Hematopoietic multipotent progenitor cell treated with erythropoietin and hydrocortisone succinate and interleukin-3 and kit ligand, for 15 days (in vitro differentiated cells): Measurements from ENCODE around the gene CHRNA4.
A peak's percentile ranks its signal among the peaks of the same experiment; 100 is the strongest.
"Not testable (repeated sequence)": the region's sequence is repeated elsewhere in the genome, so short reads cannot be mapped to it uniquely, and the experiment has no call there.

Experiments used
- DNase-seq: peaks from one replicate; pipeline ENCODE4 v3.0.0-alpha.2; 2015; ENCODE audit warnings: low spot score

CHRNA4 gene

DNA sequence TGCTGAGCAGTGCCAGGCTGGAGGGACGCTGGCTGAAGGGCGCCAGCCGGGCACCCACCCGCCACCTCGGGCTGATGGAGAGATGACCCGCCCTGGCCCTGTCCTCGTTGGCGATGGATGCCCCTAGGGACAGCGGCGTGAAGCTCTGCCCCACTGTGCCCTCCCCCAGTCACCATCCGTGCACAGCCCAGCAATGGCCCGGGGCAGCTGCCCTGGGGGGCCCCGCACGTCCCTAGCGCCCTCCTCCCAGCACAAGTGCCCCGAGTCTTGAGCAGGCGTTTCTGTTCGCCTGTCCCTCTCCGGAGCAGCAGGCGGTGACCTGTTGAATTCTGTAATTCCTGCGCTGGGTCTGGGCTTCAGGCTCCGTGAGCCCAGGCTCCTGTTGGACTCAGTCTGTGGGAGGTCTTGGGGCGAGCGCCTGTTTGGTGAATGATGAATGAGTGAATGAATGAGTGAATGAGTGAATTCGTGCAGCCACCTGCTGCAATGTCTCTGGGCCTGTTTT is 36.8 kb upstream of the CHRNA4 start:
- DNase-seq = no peak

GRCh38 chr20:63397155-63397843 is 36.1 kb upstream of the CHRNA4 start:
- DNase-seq = no peak

- DNase-seq = no peak
Observed at GRCh38 chr20:63396300-63396699, 35.2 kb upstream of the CHRNA4 start.

GRCh38 chr20:63395723-63396122 is 34.6 kb upstream of the CHRNA4 start:
- no peak for DNase-seq

DNA sequence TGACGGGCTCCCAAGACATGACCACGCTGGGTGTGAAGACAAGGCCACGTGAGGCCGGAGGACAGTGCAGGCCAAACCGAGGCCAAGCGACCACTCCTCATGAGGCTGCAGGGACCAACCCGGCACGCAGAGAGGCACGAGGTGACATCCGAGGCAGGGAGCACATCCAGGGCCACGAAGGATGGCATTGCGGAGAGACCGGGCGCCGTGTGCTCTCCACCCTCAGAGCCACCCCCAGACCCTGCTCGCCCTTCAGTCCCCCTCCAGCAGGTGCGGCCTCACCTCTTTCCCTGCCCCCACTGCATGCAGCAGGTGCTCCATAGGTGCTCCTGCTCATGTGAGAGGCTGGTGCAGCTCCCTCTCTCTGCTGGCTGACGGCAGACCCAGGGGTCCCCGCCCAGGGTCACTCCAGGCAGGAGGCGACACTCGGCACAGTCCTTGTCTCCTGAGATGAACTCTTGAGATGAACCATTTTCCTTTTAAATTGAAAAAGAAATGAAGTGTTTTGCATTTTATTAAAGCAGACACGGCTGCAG is 33.8 kb upstream of the CHRNA4 start:
- no peak for DNase-seq

DNA sequence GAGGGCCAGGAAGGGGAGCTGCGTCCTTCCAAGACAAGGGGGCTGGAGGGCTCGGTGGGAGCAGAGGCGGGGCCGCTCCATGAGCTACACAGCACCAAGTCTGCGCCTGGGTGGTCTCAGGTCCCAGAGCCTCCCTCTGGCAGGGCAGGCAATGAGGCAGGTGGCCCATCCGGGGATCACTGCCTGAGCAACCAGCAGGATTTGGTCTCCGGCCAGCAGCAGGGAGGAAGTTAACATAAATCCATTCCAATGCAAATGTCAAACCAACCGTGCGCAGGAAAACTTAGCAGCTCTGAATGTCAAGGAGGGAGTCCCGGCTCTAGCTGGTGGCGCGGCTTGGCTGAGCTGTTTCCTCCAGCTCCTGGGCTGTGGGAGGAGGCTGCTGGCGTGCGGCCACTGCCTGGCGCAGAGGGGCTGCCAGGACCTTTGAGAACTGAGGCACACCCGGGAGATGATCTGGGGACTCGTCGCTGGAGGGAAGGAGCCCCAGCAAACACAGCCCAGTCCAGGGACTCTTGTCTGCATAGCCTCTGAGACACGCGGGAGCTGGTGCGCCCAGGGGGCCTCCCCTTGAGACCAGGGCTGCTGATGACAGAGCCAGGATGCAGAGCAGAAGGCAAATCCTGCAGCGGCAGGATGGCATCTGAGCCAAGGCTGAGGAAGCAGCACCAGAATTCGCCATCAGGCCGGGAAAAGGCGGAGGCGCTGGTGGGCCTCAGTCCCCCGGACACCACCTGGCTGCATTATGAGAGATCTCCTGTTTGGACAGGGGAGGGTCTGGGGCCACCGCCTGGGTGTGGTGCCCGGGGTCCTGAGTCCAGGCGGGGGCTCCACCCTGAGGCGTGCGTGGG is 33.1 kb upstream of the CHRNA4 start:
- no peak for DNase-seq

- DNase-seq = no peak
Observed at GRCh38 chr20:63393566-63393965, 32.4 kb upstream of the CHRNA4 start.

- DNase-seq = no peak
Observed at GRCh38 chr20:63392465-63393365, 31.6 kb upstream of the CHRNA4 start.

DNA sequence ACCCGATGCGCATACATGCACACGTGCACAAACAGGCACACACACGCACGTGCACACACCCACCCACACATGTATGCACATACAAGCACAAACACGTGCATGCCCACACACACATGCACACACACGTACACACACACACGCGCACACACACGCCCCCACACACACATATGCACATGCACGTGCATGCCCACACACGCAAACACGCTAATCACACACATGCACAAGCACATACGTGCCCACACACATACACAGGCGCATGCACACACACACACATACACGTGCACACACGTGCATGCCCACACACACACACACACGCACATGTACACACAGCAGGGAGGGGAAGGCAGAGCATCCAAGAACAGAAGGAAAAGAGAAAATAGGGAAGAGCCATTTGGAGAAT is 26.8 kb upstream of the CHRNA4 start:
- DNase-seq = no peak

GRCh38 chr20:63387393-63387792 is 26.2 kb upstream of the CHRNA4 start:
- DNase-seq = no peak

DNA sequence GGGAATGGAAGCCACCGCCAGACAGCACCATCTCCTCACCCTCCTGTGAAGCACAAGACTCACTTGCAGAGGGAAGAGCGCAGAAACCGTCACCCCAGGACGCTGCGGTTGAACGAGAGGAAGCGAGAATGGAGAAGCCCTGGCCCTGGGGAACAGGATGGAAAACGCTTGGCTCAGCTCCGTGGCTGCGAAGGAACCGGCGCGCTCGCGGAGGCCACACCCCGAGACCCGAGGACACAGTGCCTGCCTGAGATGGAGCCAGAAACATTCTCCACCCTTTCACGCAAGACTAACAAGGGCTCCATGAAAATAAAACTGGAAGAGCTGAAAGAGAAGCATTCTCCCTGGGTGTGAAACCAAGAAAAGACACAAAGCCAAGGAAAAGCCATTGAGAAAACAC is 25.3 kb upstream of the CHRNA4 start:
- DNase-seq = no peak

DNA sequence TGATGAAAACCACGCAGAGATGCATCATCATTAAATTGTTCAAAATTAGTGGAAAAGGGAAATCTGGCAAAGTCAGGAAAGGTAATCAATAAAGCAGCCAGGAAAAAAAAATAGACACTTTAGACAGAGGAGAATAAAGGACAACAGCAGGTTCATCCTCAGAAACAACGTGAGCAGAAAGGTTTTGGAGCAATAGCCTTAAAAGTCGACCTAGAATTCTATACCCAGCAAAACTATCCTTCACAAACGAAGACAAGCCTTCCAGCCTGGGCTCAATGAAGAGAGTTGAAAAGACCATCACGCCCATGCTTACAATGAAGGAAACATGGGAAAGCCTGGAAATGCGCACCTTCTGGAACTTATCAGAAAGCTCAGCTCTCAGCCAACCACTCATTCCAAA is 24.7 kb upstream of the CHRNA4 start:
- DNase-seq = no peak

GRCh38 chr20:63384336-63384735 is 23.2 kb upstream of the CHRNA4 start:
- DNase-seq = no peak

- no peak for DNase-seq
Observed at GRCh38 chr20:63383556-63383955, 22.4 kb upstream of the CHRNA4 start.

DNA sequence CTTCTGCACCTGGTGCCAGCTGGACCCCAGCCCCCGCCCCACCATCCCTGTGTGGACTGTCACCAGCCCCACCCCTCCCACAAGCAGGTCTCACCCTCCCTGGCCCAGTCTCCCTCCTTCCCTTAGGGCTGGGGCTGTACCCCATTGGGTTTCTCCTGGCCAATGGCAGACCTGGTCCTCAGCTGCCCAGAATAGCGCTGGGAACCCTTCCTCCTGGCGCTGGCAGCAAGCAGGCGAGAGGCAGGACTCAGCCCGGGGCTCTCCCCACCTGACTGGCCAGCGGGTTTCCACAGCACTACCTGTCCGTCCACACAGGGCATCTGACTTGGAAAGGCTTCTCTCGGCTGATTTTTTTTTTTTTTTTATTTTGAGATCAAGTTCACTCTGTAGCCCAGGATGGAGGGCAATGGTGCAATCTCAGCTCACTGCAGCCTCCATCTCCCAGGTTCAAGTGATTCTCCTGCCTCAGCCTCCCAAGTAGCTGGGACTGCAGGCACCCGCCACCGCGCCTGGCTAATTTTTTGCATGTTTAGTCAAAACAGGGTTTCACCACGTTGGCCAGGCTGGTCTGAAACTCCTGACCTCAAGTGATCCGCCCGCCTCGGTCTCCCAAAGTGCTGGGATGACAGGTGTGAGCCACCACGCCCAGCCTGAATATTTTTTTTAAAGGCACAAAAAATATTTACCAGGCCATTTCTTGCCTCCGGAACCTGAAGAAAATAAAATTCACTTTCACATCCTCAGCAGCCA is 21.6 kb upstream of the CHRNA4 start:
- no peak for DNase-seq

- DNase-seq = peak; percentile 7
Observed at GRCh38 chr20:63381781-63382431, 20.8 kb upstream of the CHRNA4 start.

- no peak for DNase-seq
Observed at GRCh38 chr20:63380346-63380870, 19.3 kb upstream of the CHRNA4 start.

GRCh38 chr20:63379872-63380271 is 18.7 kb upstream of the CHRNA4 start:
- DNase-seq = not testable (repeated sequence)

DNA sequence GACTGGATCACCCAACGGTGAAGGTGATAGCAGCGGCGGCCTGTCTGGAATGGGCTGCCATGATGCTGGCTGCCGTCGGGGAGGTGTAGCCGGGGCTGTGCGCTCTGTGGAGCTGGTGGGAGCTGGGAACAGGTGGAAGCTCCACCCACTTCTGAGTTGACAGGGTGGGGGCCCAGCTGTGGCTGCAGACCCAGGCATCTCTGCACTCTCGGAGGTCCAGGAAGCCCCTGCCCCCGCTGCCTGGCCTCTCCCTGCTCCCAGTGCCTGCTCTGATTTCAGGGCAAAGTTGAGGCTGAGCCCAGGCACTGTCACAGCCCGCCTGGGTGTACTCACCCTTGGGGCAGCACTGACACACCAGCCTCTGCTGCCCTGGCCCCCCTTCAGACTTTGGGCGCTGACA is 18.1 kb upstream of the CHRNA4 start:
- DNase-seq = no peak

DNA sequence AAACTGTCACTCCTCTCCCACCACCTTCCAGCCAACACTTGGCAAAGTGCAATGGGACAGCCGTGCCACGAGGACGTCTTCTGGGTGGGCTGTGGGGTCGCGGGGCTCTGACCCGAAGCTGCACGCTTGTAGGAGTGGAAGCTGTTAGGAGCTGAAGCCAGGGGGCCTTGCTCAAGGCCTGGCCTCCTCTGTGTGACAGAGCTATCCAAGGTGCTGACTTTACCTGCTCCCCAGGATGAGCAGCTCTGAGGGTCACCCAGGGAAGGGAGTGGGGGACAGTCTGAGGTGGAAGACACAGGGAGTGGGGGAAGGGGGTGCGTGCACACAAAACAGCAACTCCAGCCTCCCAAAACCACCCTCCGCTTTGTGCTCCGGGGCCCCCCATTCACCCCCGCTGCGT is 17.5 kb upstream of the CHRNA4 start:
- DNase-seq = no peak
